Measurements from ENCODE around the gene TRPC4AP. TPM values are rescaled to one million over a fixed set of nuclear protein-coding genes. Genes with fewer than 3 reads are reported as not detected.
"Not testable (repeated sequence)": the region's sequence is repeated elsewhere in the genome, so short reads cannot be mapped to it uniquely, and the experiment has no call there.

Gene TRPC4AP
- total RNA-seq, 4 donors from 2014 or later, result 48.4 to 87.3 (median 57.8) TPM

DNA sequence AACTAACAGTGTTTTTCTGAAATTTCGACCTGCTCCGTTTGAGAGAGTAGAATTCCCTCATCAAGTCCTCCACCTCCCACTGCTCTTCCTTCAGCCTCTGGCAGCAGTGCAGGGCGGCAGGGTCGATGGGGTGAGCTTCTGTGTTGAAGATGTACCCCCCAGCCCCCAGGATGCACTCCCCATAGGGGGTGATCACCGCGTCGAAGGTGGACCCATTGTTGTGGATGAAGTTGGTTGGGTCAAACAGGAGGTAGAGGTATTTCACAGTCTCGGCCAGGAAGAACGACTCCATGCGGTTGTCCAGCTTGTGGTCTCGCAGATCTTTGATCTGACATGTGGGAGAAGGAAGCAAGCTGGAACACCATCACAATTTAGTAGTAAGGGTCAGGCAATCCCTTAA, 23.0 kb upstream of the TRPC4AP start:
- Histone ChIP-seq H3K27me3 (no peaks in the 10 kb centered on the region), H3K9me3 (no peaks in the 10 kb centered on the region), H3K36me3 (peaks cover 70% of the 10 kb centered on the region), H3K4me1 (no peaks in the 10 kb centered on the region), H3K27ac (no peak overlapping the region), H3K4me3 (no peak overlapping the region)
- TF ChIP-seq, protein P1, sequence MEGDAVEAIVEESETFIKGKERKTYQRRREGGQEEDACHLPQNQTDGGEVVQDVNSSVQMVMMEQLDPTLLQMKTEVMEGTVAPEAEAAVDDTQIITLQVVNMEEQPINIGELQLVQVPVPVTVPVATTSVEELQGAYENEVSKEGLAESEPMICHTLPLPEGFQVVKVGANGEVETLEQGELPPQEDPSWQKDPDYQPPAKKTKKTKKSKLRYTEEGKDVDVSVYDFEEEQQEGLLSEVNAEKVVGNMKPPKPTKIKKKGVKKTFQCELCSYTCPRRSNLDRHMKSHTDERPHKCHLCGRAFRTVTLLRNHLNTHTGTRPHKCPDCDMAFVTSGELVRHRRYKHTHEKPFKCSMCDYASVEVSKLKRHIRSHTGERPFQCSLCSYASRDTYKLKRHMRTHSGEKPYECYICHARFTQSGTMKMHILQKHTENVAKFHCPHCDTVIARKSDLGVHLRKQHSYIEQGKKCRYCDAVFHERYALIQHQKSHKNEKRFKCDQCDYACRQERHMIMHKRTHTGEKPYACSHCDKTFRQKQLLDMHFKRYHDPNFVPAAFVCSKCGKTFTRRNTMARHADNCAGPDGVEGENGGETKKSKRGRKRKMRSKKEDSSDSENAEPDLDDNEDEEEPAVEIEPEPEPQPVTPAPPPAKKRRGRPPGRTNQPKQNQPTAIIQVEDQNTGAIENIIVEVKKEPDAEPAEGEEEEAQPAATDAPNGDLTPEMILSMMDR (IDR thresholded peaks at IDR 0.05), result no peak
- TF ChIP-seq POLR2A (IDR thresholded peaks at IDR 0.05) (no peak), POLR2AphosphoS5 (IDR thresholded peaks at IDR 0.05) (no peak), EP300 (IDR thresholded peaks at IDR 0.05) (no peak)
- DNase-seq (ENCODE audit: low spot score in 2 of 2), result no peak
- 91% methylated on average over 11 of the region's 11 CpGs for WGBS

DNA sequence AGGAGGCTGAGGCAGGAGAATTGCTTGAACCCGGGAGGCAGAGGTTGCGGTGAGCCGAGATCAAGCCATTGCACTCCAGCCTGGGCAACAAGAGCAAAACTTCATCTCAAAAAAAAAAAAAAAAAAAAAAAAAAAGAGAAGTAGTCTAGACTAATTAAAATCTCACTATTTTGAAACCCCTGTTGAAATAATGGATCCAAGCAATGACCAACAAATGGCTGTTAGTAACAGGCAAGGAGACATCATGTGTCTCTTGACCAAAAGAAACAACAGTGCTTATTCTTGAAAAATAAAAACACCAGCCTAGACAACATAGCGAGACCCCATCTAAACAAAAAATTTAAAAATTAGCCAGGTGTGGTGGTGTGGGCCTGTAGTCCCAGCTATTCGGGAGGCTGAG, 19.7 kb upstream of the TRPC4AP start:
- not testable (repeated sequence) for H3K4me3 ChIP-seq; H3K27ac ChIP-seq; H3K27me3 ChIP-seq; H3K4me1 ChIP-seq; DNase-seq (ENCODE audit: low spot score in 2 of 2); H3K9me3 ChIP-seq
- 96% methylated on average over 5 of the region's 5 CpGs for WGBS
- peaks cover 37% of the 10 kb centered on the region for H3K36me3 ChIP-seq

DNA sequence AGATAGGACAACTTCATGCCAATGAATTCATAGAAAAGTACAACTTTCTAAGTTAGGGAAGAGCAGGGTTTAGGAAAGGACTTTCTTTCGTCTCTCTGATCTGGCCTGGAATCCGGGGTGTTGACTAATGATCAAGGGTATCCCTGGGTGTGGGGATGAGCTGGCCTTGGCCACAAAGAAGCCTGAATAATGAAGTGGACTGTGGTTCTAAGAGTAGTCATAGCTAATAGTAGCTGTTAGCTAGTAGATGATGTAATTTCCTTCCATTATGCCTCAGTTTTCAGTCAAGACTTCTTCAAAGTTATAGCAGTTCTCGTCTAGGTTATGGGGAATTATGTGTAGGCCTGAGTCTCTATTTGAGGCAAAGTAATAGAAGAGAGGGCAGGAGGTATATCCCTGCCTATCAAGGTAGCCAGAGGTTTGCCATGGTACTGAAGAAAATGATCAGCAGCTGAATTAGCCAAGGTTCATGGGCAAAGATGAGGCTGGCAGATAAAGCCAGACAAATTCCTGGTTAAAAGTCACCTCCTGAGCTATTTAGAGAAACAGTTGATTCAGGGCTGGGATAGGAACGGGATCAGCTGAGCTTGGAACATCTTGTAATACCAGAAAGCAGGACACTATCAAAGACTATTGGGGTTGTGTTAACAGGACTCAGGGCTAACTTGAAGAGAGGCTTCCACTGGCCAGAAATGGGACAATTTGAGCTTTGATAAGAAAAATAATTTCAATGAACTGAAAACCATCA, 18.7 kb upstream of the TRPC4AP start:
- TF ChIP-seq POLR2A (IDR thresholded peaks at IDR 0.05), result no peak
- TF ChIP-seq EP300 (IDR thresholded peaks at IDR 0.05), result no peak
- TF ChIP-seq, protein P1 (IDR thresholded peaks at IDR 0.05), result no peak
- no peak for TF ChIP-seq POLR2AphosphoS5 (IDR thresholded peaks at IDR 0.05)
- Histone ChIP-seq H3K27me3 (no peaks in the 10 kb centered on the region), H3K36me3 (peaks cover 30% of the 10 kb centered on the region), H3K4me1 (no peaks in the 10 kb centered on the region), H3K27ac (no peak overlapping the region), H3K9me3 (no peaks in the 10 kb centered on the region), H3K4me3 (no peak overlapping the region)
- 83% methylated on average over 4 of the region's 4 CpGs for WGBS
- no peak for DNase-seq (ENCODE audit: low spot score in 2 of 2)

DNA sequence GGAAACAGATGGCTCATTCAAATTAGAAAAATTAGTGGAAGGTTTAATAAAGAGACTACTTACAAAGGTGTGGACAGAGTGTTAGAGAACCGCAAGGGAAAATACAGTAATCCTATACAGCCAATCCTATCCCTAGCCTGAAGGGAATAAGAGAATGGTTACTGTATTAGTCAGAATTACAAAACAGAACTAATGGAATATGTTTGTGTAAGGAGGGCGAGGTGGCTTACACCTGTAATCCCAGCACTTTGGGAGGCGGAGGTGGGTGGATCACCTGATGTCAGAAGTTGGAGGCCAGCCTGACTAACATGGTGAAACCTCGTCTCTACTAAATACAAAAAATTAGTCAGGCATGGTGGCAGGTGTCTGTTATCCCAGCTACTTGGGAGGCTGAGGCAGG, 16.3 kb upstream of the TRPC4AP start:
- Histone ChIP-seq H3K4me1 (no peaks in the 10 kb centered on the region), H3K36me3 (peaks cover 6% of the 10 kb centered on the region), H3K27me3 (no peaks in the 10 kb centered on the region), H3K4me3 (no peak overlapping the region), H3K27ac (no peak overlapping the region), H3K9me3 (no peaks in the 10 kb centered on the region)
- TF ChIP-seq POLR2AphosphoS5 (IDR thresholded peaks at IDR 0.05) (no peak), POLR2A (IDR thresholded peaks at IDR 0.05) (no peak), EP300 (IDR thresholded peaks at IDR 0.05) (no peak)
- TF ChIP-seq, protein P1 (IDR thresholded peaks at IDR 0.05), result no peak
- DNase-seq (ENCODE audit: low spot score in 2 of 2), result no peak
- 86% methylated on average over 4 of the region's 4 CpGs for WGBS

DNA sequence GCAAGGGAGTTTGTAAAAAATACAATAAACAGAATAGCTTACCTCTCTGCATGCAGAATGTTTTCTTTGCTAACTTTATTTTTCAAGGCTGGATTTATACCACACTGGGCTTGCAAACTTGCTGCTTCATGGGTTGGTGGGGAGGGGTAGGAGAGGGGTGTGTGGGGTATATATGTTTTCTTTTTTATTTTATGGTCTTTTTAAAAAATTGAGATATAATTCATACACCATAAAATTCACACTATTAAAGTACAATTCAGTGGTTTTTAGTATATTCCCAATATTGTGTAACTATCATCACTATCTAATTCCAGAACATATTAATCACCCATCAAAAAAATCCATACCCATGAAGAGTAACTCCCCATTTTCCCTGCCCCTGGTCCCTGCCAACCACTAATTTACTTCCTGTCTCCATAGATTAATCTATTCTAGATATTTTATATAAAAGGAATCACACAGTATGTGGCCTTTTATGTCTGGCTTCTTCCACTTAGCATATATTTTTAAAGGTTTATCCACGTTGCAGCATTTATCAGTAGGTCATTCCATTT, 14.3 kb upstream of the TRPC4AP start:
- H3K4me1 ChIP-seq, result no peaks in the 10 kb centered on the region
- no peak overlapping the region for H3K4me3 ChIP-seq
- no peak for DNase-seq (ENCODE audit: low spot score in 2 of 2)
- no peaks in the 10 kb centered on the region for H3K9me3 ChIP-seq
- 96% methylated on average over 1 of the region's 1 CpG for WGBS
- no peak overlapping the region for H3K27ac ChIP-seq
- H3K36me3 ChIP-seq, result no peaks in the 10 kb centered on the region
- H3K27me3 ChIP-seq, result no peaks in the 10 kb centered on the region
- TF ChIP-seq, protein P1 (IDR thresholded peaks at IDR 0.05), result no peak
- TF ChIP-seq POLR2A (IDR thresholded peaks at IDR 0.05), result no peak
- TF ChIP-seq EP300 (IDR thresholded peaks at IDR 0.05), result no peak
- no peak for TF ChIP-seq POLR2AphosphoS5 (IDR thresholded peaks at IDR 0.05)

All from suprapubic skin (tissue), 4 donors.